Measurements from ENCODE around the gene BLTP3A.

BLTP3A gene

GRCh38 chr6:34791164-34791700 is 651 bp upstream of the BLTP3A start:
- peak; percentile 85 for DNase-seq (ENCODE audit: low read depth)
- TF ChIP-seq, protein P1, sequence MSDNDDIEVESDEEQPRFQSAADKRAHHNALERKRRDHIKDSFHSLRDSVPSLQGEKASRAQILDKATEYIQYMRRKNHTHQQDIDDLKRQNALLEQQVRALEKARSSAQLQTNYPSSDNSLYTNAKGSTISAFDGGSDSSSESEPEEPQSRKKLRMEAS (IDR thresholded peaks at IDR 0.05; ENCODE audit: low read depth, low read length): no peak
- TF ChIP-seq MYC (IDR thresholded peaks at IDR 0.05; ENCODE audit: low read depth, low read length): no peak
- TF ChIP-seq, protein P2, sequence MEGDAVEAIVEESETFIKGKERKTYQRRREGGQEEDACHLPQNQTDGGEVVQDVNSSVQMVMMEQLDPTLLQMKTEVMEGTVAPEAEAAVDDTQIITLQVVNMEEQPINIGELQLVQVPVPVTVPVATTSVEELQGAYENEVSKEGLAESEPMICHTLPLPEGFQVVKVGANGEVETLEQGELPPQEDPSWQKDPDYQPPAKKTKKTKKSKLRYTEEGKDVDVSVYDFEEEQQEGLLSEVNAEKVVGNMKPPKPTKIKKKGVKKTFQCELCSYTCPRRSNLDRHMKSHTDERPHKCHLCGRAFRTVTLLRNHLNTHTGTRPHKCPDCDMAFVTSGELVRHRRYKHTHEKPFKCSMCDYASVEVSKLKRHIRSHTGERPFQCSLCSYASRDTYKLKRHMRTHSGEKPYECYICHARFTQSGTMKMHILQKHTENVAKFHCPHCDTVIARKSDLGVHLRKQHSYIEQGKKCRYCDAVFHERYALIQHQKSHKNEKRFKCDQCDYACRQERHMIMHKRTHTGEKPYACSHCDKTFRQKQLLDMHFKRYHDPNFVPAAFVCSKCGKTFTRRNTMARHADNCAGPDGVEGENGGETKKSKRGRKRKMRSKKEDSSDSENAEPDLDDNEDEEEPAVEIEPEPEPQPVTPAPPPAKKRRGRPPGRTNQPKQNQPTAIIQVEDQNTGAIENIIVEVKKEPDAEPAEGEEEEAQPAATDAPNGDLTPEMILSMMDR (IDR thresholded peaks at IDR 0.05; ENCODE audit: low read depth, low read length): peak; percentile 33
- no peak for TF ChIP-seq POLR2A (IDR thresholded peaks at IDR 0.05; ENCODE audit: extremely low read depth, insufficient read length)
- peak overlapping the region; percentile 85 for H3K4me3 ChIP-seq (ENCODE audit: low read depth, low read length)

DNA sequence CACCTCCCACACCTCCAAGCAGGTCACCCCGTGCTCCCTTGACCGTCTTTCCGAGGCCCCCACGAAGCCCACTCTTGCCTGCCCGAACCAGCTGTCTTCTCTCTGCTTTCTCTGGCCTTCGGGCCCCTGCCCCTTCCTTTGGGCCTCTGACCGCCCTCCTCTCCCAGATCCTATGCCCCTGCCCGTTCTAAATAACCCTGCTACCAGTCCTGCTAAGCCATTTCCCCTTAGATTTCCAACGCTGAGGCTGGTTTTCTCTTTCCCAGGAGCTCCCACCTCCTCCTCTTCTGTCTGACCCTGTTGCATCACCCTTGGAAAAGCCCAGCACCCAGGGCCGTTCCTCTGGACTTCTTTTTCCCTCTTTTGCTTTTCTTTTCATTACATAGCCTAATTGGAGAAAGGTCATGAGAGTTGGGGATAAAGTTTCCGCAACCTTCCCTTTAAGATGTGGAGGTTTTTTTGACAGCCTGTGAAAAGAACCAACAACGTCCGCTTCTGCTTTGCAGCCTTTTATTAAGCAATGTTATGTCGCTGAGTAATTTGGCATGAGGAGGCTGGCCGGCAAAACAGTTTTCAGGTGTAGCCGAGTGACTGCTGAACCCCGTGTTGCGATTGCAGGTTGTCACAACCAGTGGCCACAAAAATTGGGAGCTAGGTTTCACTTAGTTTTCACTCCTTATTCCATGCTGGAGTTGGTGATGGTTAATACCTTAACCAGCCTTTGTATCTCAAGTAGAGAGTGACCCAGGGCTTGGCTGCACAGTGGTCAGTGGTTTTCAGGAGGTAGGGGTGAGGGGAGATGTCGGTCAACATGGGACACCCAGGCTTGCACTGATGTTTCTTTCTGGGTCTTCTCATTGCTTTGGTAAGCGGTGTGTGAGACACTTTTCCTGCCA is 970 bp downstream of the BLTP3A start:
- peak overlapping the region; percentile 86 for H3K4me3 ChIP-seq (ENCODE audit: low read depth, low read length)
- peak; percentile 87 for DNase-seq (ENCODE audit: low read depth)
- TF ChIP-seq, protein P1 (IDR thresholded peaks at IDR 0.05; ENCODE audit: low read depth, low read length): peak; percentile 77
- TF ChIP-seq, protein P2 (IDR thresholded peaks at IDR 0.05; ENCODE audit: low read depth, low read length): no peak
- TF ChIP-seq MYC (IDR thresholded peaks at IDR 0.05; ENCODE audit: low read depth, low read length): peak; percentile 68

GRCh38 chr6:34793877-34794276 is 2.0 kb downstream of the BLTP3A start:
- no peak overlapping the region for H3K4me3 ChIP-seq (ENCODE audit: low read depth, low read length)
- DNase-seq (ENCODE audit: low read depth): no peak
- TF ChIP-seq, protein P2 (IDR thresholded peaks at IDR 0.05; ENCODE audit: low read depth, low read length): no peak
- TF ChIP-seq, protein P1 (IDR thresholded peaks at IDR 0.05; ENCODE audit: low read depth, low read length): no peak
- no peak for TF ChIP-seq MYC (IDR thresholded peaks at IDR 0.05; ENCODE audit: low read depth, low read length)
- TF ChIP-seq POLR2A (IDR thresholded peaks at IDR 0.05; ENCODE audit: extremely low read depth, insufficient read length): no peak

- DNase-seq (ENCODE audit: low read depth): no peak
- TF ChIP-seq, protein P2 (IDR thresholded peaks at IDR 0.05; ENCODE audit: low read depth, low read length): no peak
- TF ChIP-seq, protein P1 (IDR thresholded peaks at IDR 0.05; ENCODE audit: low read depth, low read length): no peak
- TF ChIP-seq MYC (IDR thresholded peaks at IDR 0.05; ENCODE audit: low read depth, low read length) (no peak), POLR2A (IDR thresholded peaks at IDR 0.05; ENCODE audit: extremely low read depth, insufficient read length) (no peak)
Observed at GRCh38 chr6:34795836-34796425, 4.0 kb downstream of the BLTP3A start.

GRCh38 chr6:34798057-34798456 is 6.2 kb downstream of the BLTP3A start:
- H3K4me3 ChIP-seq (ENCODE audit: low read depth, low read length): no peak overlapping the region
- TF ChIP-seq POLR2A (IDR thresholded peaks at IDR 0.05; ENCODE audit: extremely low read depth, insufficient read length) (no peak), MYC (IDR thresholded peaks at IDR 0.05; ENCODE audit: low read depth, low read length) (no peak)
- TF ChIP-seq, protein P2 (IDR thresholded peaks at IDR 0.05; ENCODE audit: low read depth, low read length): no peak
- TF ChIP-seq, protein P1 (IDR thresholded peaks at IDR 0.05; ENCODE audit: low read depth, low read length): no peak
- no peak for DNase-seq (ENCODE audit: low read depth)

More at GRCh38 chr6:34795836-34796425, 4.0 kb downstream of the BLTP3A start:
- H3K4me3 ChIP-seq (ENCODE audit: low read depth, low read length): no peak overlapping the region
